H1 (cell line): Measurements from ENCODE around the gene NEDD4. TPM values are rescaled to one million over a fixed set of nuclear protein-coding genes. Genes with fewer than 3 reads are reported as not detected.

ENCODE experiments used
- CTCF ChIA-PET: fragments of 300-600 bp; sonication (Branson Sonifier 250); formaldehyde crosslinking; loops from one replicate; lab custom pipeline; 2021; ENCODE audit not compliant: partially characterized antibody; lab: Charles Lee
- POLR2A ChIA-PET: fragments of 300-600 bp; sonication (Branson Sonifier 250); formaldehyde crosslinking; loops from one replicate; lab custom pipeline; 2021; ENCODE audit warnings: inconsistent platforms; ENCODE audit not compliant: partially characterized antibody; lab: Charles Lee
- DNase-seq, 2 experiments: peaks; one replicate each; pipeline versions ENCODE4 v3.0.0 to v3.0.0-alpha.2; 2010 to 2022; ENCODE audit warnings: low spot score in 2 of 2, low read depth in 1 of 2, mixed read lengths in 1 of 2
- FAIRE-seq: peaks from 2 replicates; lab custom pipeline; 2011; peaks lifted over from hg19 to GRCh38; lab: Jason Lieb, UNC
- H2AFZ ChIP-seq: 2 replicates; pipeline ENCODE4 v1.8.1; 2012; ENCODE audit warnings: low read length, inconsistent platforms
- H2AK5ac ChIP-seq: 2 replicates; pipeline ENCODE4 v1.6.1; 2013; ENCODE audit warnings: low read depth, low read length
- H2BK120ac ChIP-seq: replicated peaks from 2 replicates; pipeline ENCODE3; 2013; ENCODE audit warnings: low read depth, low read length, inconsistent platforms
- H2BK12ac ChIP-seq: 2 replicates; pipeline ENCODE4 v1.6.1; 2013; ENCODE audit warnings: low read depth, low read length
- H2BK15ac ChIP-seq: 2 replicates; pipeline ENCODE4 v1.6.1; 2013; ENCODE audit warnings: low read length
- H2BK20ac ChIP-seq: 2 replicates; pipeline ENCODE4 v1.6.1; 2013; ENCODE audit warnings: low read length
- H2BK5ac ChIP-seq: 2 replicates; pipeline ENCODE4 v1.6.1; 2013; ENCODE audit warnings: low read depth, low read length
- H3K14ac ChIP-seq: 2 replicates; pipeline ENCODE4 v1.6.1; 2013; ENCODE audit warnings: inconsistent platforms; ENCODE audit not compliant: insufficient read length
- H3K18ac ChIP-seq: 2 replicates; pipeline ENCODE4 v1.6.1; 2013; ENCODE audit warnings: low read length; ENCODE audit errors: extremely low read depth
- H3K23ac ChIP-seq: 2 replicates; pipeline ENCODE4 v1.6.1; 2013; ENCODE audit warnings: inconsistent platforms; ENCODE audit not compliant: insufficient read length
- H3K23me2 ChIP-seq: 2 replicates; pipeline ENCODE4 v1.6.1; 2013; ENCODE audit warnings: low read depth, low read length
- H3K27ac ChIP-seq: 2 replicates; pipeline ENCODE4 v1.6.1; 2011; ENCODE audit warnings: low read depth, low read length, inconsistent platforms
- H3K27me3 ChIP-seq, 4 experiments: replicated peaks in 1 of 4; 1 replicate in 1 of 4; 2 replicates in 3 of 4; pipeline versions ENCODE4 v1.6.1 to v1.8.1; 2011 to 2013; ENCODE audit warnings: low read length in 3 of 4, mild to moderate bottlenecking in 3 of 4, inconsistent platforms in 2 of 4, mixed read lengths in 2 of 4, moderate library complexity in 1 of 4; ENCODE audit not compliant: control insufficient read depth in 3 of 4, insufficient read depth in 3 of 4; ENCODE audit errors: extremely low read depth in 1 of 4
- H3K36me3 ChIP-seq, 4 experiments: 2 replicates each; pipeline versions ENCODE4 v1.6.1 to v1.8.1; 2011 to 2013; ENCODE audit warnings: mild to moderate bottlenecking in 4 of 4, low read length in 3 of 4, moderate library complexity in 2 of 4, control low read depth in 1 of 4, inconsistent platforms in 1 of 4; ENCODE audit not compliant: insufficient read depth in 4 of 4, control insufficient read depth in 2 of 4
- H3K4ac ChIP-seq: replicated peaks from 2 replicates; pipeline ENCODE3; 2013; ENCODE audit warnings: low read length, low read depth, mixed read lengths, inconsistent platforms; ENCODE audit not compliant: insufficient read length
- H3K4me1 ChIP-seq, 4 experiments: replicated peaks in 1 of 4; 1 replicate in 1 of 4; 2 replicates in 3 of 4; pipeline versions ENCODE4 v1.6.1 to v1.8.1; 2011 to 2013; ENCODE audit warnings: low read length in 3 of 4, inconsistent platforms in 2 of 4, mixed read lengths in 1 of 4; ENCODE audit not compliant: insufficient read depth in 4 of 4, control insufficient read depth in 3 of 4
- H3K4me2 ChIP-seq, 2 experiments: 2 replicates each; pipeline versions ENCODE4 v1.6.1 to v1.8.1; 2011 to 2013; ENCODE audit warnings: low read depth in 2 of 2, low read length in 2 of 2, control low read depth in 1 of 2, inconsistent platforms in 1 of 2, mild to moderate bottlenecking in 1 of 2; ENCODE audit not compliant: insufficient read depth in 1 of 2
- H3K4me3 ChIP-seq, 4 experiments: fragments of 200-600, 300-600 bp in 1 of 4; sonication (generic), shearing (Covaris generic), sonication (Bioruptor Twin) in 1 of 4; 2 replicates each; pipeline versions ENCODE4 v1.5.1 to v1.8.1; 2011 to 2016; ENCODE audit warnings: low read length in 4 of 4, low read depth in 3 of 4, control low read depth in 2 of 4, inconsistent platforms in 2 of 4, mild to moderate bottlenecking in 2 of 4, mixed read lengths in 1 of 4, moderate library complexity in 1 of 4; ENCODE audit not compliant: insufficient read depth in 2 of 4; ENCODE audit errors: extremely low read depth in 1 of 4
- H3K56ac ChIP-seq: replicated peaks from 2 replicates; pipeline ENCODE3; 2013; ENCODE audit warnings: low read depth, mild to moderate bottlenecking, mixed read lengths, low read length, inconsistent platforms; ENCODE audit not compliant: insufficient read length
- H3K79me1 ChIP-seq: 2 replicates; pipeline ENCODE4 v1.6.1; 2013; ENCODE audit warnings: low read depth, low read length, control low read depth
- H3K79me2 ChIP-seq, 2 experiments: 2 replicates each; pipeline versions ENCODE4 v1.6.1 to v1.8.1; 2012 to 2013; ENCODE audit warnings: low read length in 2 of 2, mild to moderate bottlenecking in 2 of 2, inconsistent platforms in 1 of 2; ENCODE audit not compliant: insufficient read depth in 2 of 2, control insufficient read depth in 1 of 2
- H3K9ac ChIP-seq, 4 experiments: replicated peaks in 1 of 4; 1 replicate in 1 of 4; 2 replicates in 3 of 4; pipeline versions ENCODE4 v1.6.1 to v1.8.1; 2011 to 2013; ENCODE audit warnings: low read depth in 3 of 4, low read length in 3 of 4, control low read depth in 2 of 4, mild to moderate bottlenecking in 2 of 4, moderate library complexity in 2 of 4, inconsistent platforms in 1 of 4; ENCODE audit errors: extremely low read depth in 1 of 4
- H3K9me3 ChIP-seq, 2 experiments: 2 replicates each; pipeline versions ENCODE4 v1.6.1 to v1.8.1; 2012 to 2013; ENCODE audit warnings: mild to moderate bottlenecking in 2 of 2, moderate library complexity in 2 of 2, control low read depth in 1 of 2, inconsistent platforms in 1 of 2, low read depth in 1 of 2, low read length in 1 of 2, mixed read lengths in 1 of 2; ENCODE audit not compliant: insufficient read depth in 2 of 2
- H4K20me1 ChIP-seq, 2 experiments: replicated peaks in 1 of 2; 2 replicates each; pipeline versions ENCODE3 to v1.8.1; 2011 to 2013; ENCODE audit warnings: inconsistent platforms in 2 of 2, low read length in 2 of 2, mild to moderate bottlenecking in 1 of 2; ENCODE audit not compliant: insufficient read depth in 2 of 2, control insufficient read depth in 1 of 2
- H4K5ac ChIP-seq: 2 replicates; pipeline ENCODE4 v1.6.1; 2013; ENCODE audit warnings: low read length, low read depth, mixed read lengths, inconsistent platforms; ENCODE audit not compliant: insufficient read length
- H4K8ac ChIP-seq: 2 replicates; pipeline ENCODE4 v1.8.0; 2013; ENCODE audit warnings: mild to moderate bottlenecking, moderate library complexity, low read length, inconsistent platforms; ENCODE audit not compliant: insufficient read depth; ENCODE audit errors: extremely low read depth
- H4K91ac ChIP-seq: replicated peaks from 2 replicates; pipeline ENCODE3; 2013; ENCODE audit warnings: low read length, mixed read lengths, inconsistent platforms; ENCODE audit not compliant: insufficient read length
- CBX5 ChIP-seq: fragments of 300-800, 300-1000 bp; sonication (generic); IDR thresholded peaks from 2 replicates; pipeline ENCODE4 v1.7.1; 2016; ENCODE audit warnings: antibody characterized with exemption, low read length, low read depth
- POU5F1 ChIP-seq: IDR thresholded peaks from 2 replicates; pipeline ENCODE4 v1.6.1; 2011; ENCODE audit warnings: low read depth, mild to moderate bottlenecking, low read length, moderate library complexity
- TCF12 ChIP-seq: IDR thresholded peaks from 2 replicates; pipeline ENCODE4 v1.6.1; 2011; ENCODE audit warnings: low read depth, mild to moderate bottlenecking, low read length
- polyA plus RNA-seq, 7 experiments: library from polyadenylated mRNA; depleted of rRNA in 3 of 7; stranded (reverse) in 5 of 7; unstranded in 2 of 7; fragments of >200 nt in 5 of 7; fragments of 200-250 nt in 2 of 7; gene quantifications; 1 replicate in 5 of 7; 2 replicates in 1 of 7; 4 replicates in 1 of 7; pipeline versions ENCODE4 v1.2.1 to v1.2.3, GENCODE V29; 2011 to 2013; ENCODE audit warnings: missing spikeins in 2 of 7, mixed read lengths in 2 of 7
- total RNA-seq: library from RNA; stranded (reverse); fragmentation: NEBNext Ultra II Directional; extraction: Animal tissue kit (Norgen Biotek cat#: 25700); gene quantifications from 2 replicates; pipeline ENCODE4 v1.2.1, GENCODE V29; 2021

The NEDD4 gene
- total and polyA plus RNA-seq, 2 of the 8 experiments (the other 6 are each of a cell fraction or from before 2014, with no cell fraction given): 0.95 to 3.9 TPM

DNA sequence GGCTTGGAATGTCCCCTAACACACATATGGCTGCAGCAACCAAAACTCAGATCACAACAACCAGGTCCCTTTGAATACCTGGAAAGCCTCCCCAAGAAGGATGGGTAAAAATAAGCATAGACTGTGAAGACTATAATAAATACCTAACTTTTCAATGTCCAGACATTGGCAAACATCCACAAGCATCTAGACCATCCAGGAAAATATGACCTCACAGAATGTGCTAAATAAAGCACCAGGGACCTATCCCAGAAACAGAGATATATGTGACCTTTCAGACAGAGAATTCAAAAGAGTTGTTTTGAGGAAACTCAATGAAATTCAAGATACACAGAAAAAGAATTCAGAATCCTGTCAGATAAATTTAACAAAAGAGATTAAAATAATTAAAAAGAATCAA is 109.2 kb downstream of the NEDD4 start:
- no peak overlapping the region for H3K18ac ChIP-seq
- H2BK120ac ChIP-seq: no peak overlapping the region
- POLR2A ChIA-PET: no interaction called here
- H4K20me1 ChIP-seq: no peaks in the 10 kb centered on the region
- no peaks in the 10 kb centered on the region for H3K36me3 ChIP-seq
- H3K79me1 ChIP-seq: no peaks in the 10 kb centered on the region
- H3K27me3 ChIP-seq: no peaks in the 10 kb centered on the region; a peak in 1 of 7 replicates
- no peak overlapping the region for H2AK5ac ChIP-seq
- H3K9ac ChIP-seq: no peak overlapping the region
- H3K14ac ChIP-seq: no peak overlapping the region
- no peak overlapping the region for H3K23ac ChIP-seq
- H3K4me1 ChIP-seq: no peaks in the 10 kb centered on the region
- no peaks in the 10 kb centered on the region for H3K9me3 ChIP-seq
- no peak overlapping the region for H3K4me3 ChIP-seq
- FAIRE-seq: no peak
- no peak overlapping the region for H2AFZ ChIP-seq
- no peak overlapping the region for H3K4me2 ChIP-seq
- H3K4ac ChIP-seq: no peak overlapping the region
- DNase-seq: no peak
- no peak overlapping the region for H2BK5ac ChIP-seq
- no peaks in the 10 kb centered on the region for H3K79me2 ChIP-seq
- no peak overlapping the region for H2BK20ac ChIP-seq
- no peak overlapping the region for H4K8ac ChIP-seq
- no peak overlapping the region for H2BK15ac ChIP-seq
- H3K23me2 ChIP-seq: no peaks in the 10 kb centered on the region
- CTCF ChIA-PET: no interaction called here
- no peak overlapping the region for H4K5ac ChIP-seq
- no peak overlapping the region for H2BK12ac ChIP-seq
- H4K91ac ChIP-seq: no peak overlapping the region
- no peak overlapping the region for H3K56ac ChIP-seq
- H3K27ac ChIP-seq: no peak overlapping the region
- TF ChIP-seq CBX5 (no peak), TCF12 (no peak), POU5F1 (no peak)
